CD4-positive, CD25-positive, alpha-beta regulatory T cell (primary cell): ENCODE results near the gene EFHC1. TPM values are rescaled to one million over a fixed set of nuclear protein-coding genes. Genes with fewer than 3 reads are reported as not detected.
"Not testable (repeated sequence)": the region's sequence is repeated elsewhere in the genome, so short reads cannot be mapped to it uniquely, and the experiment has no call there.

ENCODE experiments used
- ATAC-seq, 2 donors: fragments of 150-1000 bp; cut with Tn5 transposase; one replicate each; pipeline ENCODE4 v1.10.0; 2021; ENCODE audit warnings: low read depth in 2 of 2, moderate number of reproducible peaks in 2 of 2, moderate library complexity in 1 of 2
- DNase-seq, 3 donors: peaks; one replicate each; pipeline versions ENCODE4 v3.0.0 to v3.0.0-alpha.2; 2012 to 2022; ENCODE audit warnings: mixed read lengths in 1 of 3
- H3K27ac ChIP-seq: one replicate; pipeline ENCODE4 v1.7.0; 2013; ENCODE audit warnings: mild to moderate bottlenecking, low read length; ENCODE audit not compliant: insufficient read depth, poor library complexity, severe bottlenecking
- H3K27me3 ChIP-seq: one replicate; pipeline ENCODE4 v1.7.0; 2013; ENCODE audit warnings: low read length; ENCODE audit not compliant: control insufficient read depth, insufficient read depth
- H3K36me3 ChIP-seq: one replicate; pipeline ENCODE4 v1.7.0; 2013; ENCODE audit warnings: mild to moderate bottlenecking, low read length, moderate library complexity; ENCODE audit not compliant: control insufficient read depth, insufficient read depth
- H3K4me1 ChIP-seq: 2 replicates; pipeline ENCODE4 v1.7.0; 2013; ENCODE audit warnings: mild to moderate bottlenecking, low read length; ENCODE audit not compliant: insufficient read depth, control insufficient read depth, poor library complexity, severe bottlenecking
- H3K4me3 ChIP-seq: one replicate; pipeline ENCODE4 v1.7.0; 2013; ENCODE audit warnings: low read depth, mild to moderate bottlenecking, low read length, moderate library complexity
- H3K9me3 ChIP-seq, 2 experiments: 1 replicate in 1 of 2; 2 replicates in 1 of 2; pipeline ENCODE4 v1.7.0; 2013; ENCODE audit warnings: low read length in 2 of 2, mild to moderate bottlenecking in 1 of 2, moderate library complexity in 1 of 2; ENCODE audit not compliant: control insufficient read depth in 2 of 2
- H3K27ac Mint-ChIP-seq, 3 donors: one replicate each; pipeline ENCODE4 v1.8.0; 2020 to 2022; ENCODE audit warnings: mild to moderate bottlenecking in 3 of 3, mixed read lengths in 3 of 3, moderate library complexity in 2 of 3
- H3K27me3 Mint-ChIP-seq: one replicate; pipeline ENCODE4 v1.8.0; 2022; ENCODE audit warnings: mild to moderate bottlenecking, mixed read lengths
- H3K36me3 Mint-ChIP-seq: one replicate; pipeline ENCODE4 v1.8.0; 2020; ENCODE audit warnings: mixed read lengths
- H3K4me1 Mint-ChIP-seq, 4 donors: one replicate each; pipeline ENCODE4 v1.8.0; 2020 to 2022; ENCODE audit warnings: mixed read lengths in 4 of 4, mild to moderate bottlenecking in 1 of 4
- H3K4me3 Mint-ChIP-seq, 4 donors: one replicate each; pipeline ENCODE4 v1.8.0; 2020 to 2022; ENCODE audit warnings: mild to moderate bottlenecking in 4 of 4, mixed read lengths in 4 of 4, moderate library complexity in 3 of 4
- H3K9me3 Mint-ChIP-seq, 7 donors: one replicate each; pipeline ENCODE4 v1.8.0; 2020 to 2022; ENCODE audit warnings: mixed read lengths in 7 of 7, mild to moderate bottlenecking in 3 of 7, moderate library complexity in 2 of 7
- polyA plus RNA-seq, 4 donors: library from polyadenylated mRNA; unstranded; fragments of 300-500 nt; fragmentation: Illumina TruSeq; gene quantifications; one replicate each; pipeline ENCODE4 v1.2.3, GENCODE V29; 2021
- total RNA-seq: library from RNA; stranded (reverse); gene quantifications from one replicate; pipeline ENCODE4 v1.2.3, GENCODE V29; 2022

Gene EFHC1
- total and polyA plus RNA-seq, 5 donors from 2014 or later = 0.32 to 4.4 (median 2.1) TPM; not detected in 1

DNA sequence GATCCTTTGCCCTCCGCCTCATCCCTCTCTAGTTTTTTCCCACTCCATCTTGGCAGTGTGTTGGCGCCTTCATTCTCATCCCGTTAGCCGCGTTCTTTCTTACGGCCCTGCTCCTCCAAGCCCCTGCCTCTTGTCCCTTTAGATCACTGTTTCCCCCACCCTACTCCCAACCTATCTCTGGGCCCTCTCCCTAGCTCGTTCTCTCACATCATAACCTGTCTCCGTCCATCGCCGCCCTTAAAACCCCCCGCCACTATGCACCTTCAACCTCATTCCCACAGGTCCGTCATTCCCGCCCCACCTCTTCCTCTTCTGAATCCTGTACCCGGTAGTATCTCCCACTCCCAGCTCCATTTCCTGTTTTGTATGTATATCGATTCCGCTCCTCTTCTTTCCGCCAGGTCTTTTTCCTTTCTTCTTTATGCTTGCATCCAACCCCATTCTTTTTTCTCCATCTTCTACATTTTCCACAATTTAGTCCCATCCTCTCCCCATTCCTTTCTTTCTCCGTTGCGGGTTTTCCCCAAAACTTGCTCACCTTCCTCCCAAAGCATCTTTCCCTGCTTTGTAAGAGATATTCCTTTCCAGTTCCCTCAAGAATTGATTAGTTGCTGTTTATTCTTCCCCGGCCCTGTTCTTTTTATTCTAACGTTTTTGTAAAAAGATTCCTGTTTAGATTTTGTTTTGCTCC, 671 bp downstream of the EFHC1 start:
- H3K4me1 ChIP-seq = peaks cover 7% of the 10 kb centered on the region
- no peaks in the 10 kb centered on the region for H3K9me3 ChIP-seq
- H3K27me3 ChIP-seq = peaks cover 4% of the 10 kb centered on the region
- peak overlapping the region; percentile 66 for H3K27ac ChIP-seq
- Mint-ChIP-seq H3K9me3 (no peaks in the 10 kb centered on the region), H3K36me3 (no peaks in the 10 kb centered on the region), H3K27ac (no peak overlapping the region), H3K27me3 (peaks cover 12% of the 10 kb centered on the region), H3K4me3 (no peak overlapping the region), H3K4me1 (peaks cover 0 to 12% (median 7%) of the 10 kb centered on the region in 4 donors)
- no peak for DNase-seq
- peak overlapping the region; percentile 91 for H3K4me3 ChIP-seq
- H3K36me3 ChIP-seq = no peaks in the 10 kb centered on the region
- no peak for ATAC-seq

DNA sequence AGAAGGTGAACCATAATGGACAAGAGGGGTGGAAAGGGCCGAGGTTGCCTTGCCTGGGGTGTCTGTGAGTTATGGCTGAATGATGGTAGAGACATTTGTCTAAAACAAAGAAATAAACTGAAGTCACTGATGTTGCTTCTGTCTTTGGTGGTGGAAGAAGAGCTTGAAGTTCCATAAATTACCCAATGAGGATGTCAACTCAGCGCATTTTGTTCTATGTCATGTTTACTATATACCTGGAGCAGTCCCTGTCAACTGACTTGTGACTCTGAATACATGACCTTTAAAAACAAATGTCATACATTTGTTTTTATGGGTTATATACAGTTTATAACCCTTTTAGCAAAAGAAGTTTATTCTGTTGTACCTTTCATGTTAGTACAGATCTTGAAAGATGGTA, 2.0 kb downstream of the EFHC1 start:
- Histone ChIP-seq H3K27me3 (peaks cover 4% of the 10 kb centered on the region), H3K27ac (no peak overlapping the region), H3K36me3 (no peaks in the 10 kb centered on the region), H3K9me3 (no peaks in the 10 kb centered on the region), H3K4me3 (no peak overlapping the region), H3K4me1 (peaks cover 7% of the 10 kb centered on the region)
- Mint-ChIP-seq H3K9me3 (no peaks in the 10 kb centered on the region), H3K4me3 (no peak overlapping the region), H3K27ac (no peak overlapping the region), H3K36me3 (no peaks in the 10 kb centered on the region), H3K27me3 (peaks cover 5% of the 10 kb centered on the region), H3K4me1 (peaks cover 0 to 5% (median 2%) of the 10 kb centered on the region in 4 donors)
- DNase-seq (no peak), ATAC-seq (no peak)

DNA sequence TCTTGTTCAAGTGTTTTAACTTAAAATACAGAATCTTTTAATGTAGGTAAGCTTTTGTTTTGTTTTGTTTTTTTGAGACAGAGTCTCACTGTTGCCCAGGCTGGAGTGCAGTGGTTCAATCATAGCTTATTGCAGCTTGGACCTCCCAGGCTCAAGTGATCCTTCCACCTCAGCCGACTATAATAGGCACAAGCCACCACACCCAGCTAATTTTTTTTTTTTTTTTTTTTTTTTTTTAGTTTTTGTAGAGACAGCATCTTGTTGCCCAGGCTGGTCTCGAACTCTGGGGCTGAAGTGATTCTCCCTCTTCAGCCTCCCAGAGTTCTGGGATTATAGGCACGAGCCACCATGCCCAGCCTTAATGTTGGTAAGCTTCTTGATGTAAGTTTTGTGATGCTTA, 3.3 kb downstream of the EFHC1 start:
- H3K27me3 ChIP-seq = peaks cover 4% of the 10 kb centered on the region
- Mint-ChIP-seq H3K27me3 (peaks cover 5% of the 10 kb centered on the region), H3K9me3 (no peaks in the 10 kb centered on the region), H3K36me3 (no peaks in the 10 kb centered on the region), H3K4me3 (no peak overlapping the region), H3K4me1 (peaks cover 0 to 4% (median 0%) of the 10 kb centered on the region in 4 donors), H3K27ac (no peak overlapping the region)
- no peak overlapping the region for H3K4me3 ChIP-seq
- DNase-seq = no peak
- peaks cover 7% of the 10 kb centered on the region for H3K4me1 ChIP-seq
- no peak overlapping the region for H3K27ac ChIP-seq
- no peaks in the 10 kb centered on the region for H3K9me3 ChIP-seq
- no peak for ATAC-seq
- no peaks in the 10 kb centered on the region for H3K36me3 ChIP-seq

DNA sequence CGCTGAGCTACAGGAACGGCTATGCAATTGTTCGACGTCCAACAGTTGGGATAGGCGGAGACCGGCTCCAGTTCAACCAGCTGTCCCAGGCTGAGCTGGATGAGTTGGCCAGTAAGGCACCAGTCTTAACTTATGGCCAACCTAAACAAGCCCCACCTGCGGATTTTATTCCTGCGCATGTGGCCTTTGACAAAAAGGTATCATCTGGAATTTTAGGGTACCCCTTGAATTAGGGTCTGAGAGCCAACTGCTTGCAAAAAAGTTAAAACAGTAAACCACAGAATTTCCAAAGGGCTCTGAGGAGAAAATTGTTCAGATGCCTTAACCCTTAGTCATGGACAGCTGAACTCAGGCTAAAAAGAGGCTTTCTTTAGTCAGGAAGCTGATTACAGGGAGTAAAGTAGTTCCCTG, 3.8 kb downstream of the EFHC1 start:
- DNase-seq (no peak), ATAC-seq (no peak)
- no peak overlapping the region for H3K4me3 Mint-ChIP-seq
- H3K27me3 ChIP-seq = peaks cover 4% of the 10 kb centered on the region
- no peaks in the 10 kb centered on the region for H3K4me1 Mint-ChIP-seq
- peaks cover 5% of the 10 kb centered on the region for H3K27me3 Mint-ChIP-seq
- H3K36me3 ChIP-seq = no peaks in the 10 kb centered on the region
- peaks cover 7% of the 10 kb centered on the region for H3K4me1 ChIP-seq
- H3K9me3 Mint-ChIP-seq = no peaks in the 10 kb centered on the region
- H3K27ac Mint-ChIP-seq = no peak overlapping the region
- H3K27ac ChIP-seq = no peak overlapping the region
- no peak overlapping the region for H3K4me3 ChIP-seq
- no peaks in the 10 kb centered on the region for H3K9me3 ChIP-seq
- H3K36me3 Mint-ChIP-seq = no peaks in the 10 kb centered on the region

DNA sequence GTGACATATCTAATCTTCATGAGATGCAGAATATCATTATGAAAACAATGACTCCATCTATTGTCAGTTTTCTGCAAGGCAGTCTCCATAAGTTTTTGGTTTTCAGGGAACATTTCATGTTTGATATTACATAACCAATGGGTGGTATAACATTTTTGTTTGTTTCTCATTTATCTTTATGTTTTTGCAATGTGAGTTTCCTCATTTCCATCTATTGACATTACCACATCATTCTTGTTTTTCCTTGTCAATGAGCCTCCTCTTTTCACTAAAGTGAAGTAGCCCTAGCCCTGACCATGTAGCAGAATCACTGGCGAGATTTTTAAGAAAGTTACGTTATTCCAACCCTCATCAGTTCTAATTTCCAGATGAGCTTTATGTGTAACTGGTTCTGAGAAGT, 4.4 kb downstream of the EFHC1 start:
- Mint-ChIP-seq H3K4me3 (no peak overlapping the region), H3K4me1 (no peaks in the 10 kb centered on the region), H3K36me3 (no peaks in the 10 kb centered on the region), H3K27me3 (peaks cover 5% of the 10 kb centered on the region), H3K27ac (no peak overlapping the region), H3K9me3 (no peaks in the 10 kb centered on the region)
- DNase-seq (no peak), ATAC-seq (no peak)
- Histone ChIP-seq H3K27ac (no peak overlapping the region), H3K9me3 (no peaks in the 10 kb centered on the region), H3K4me3 (no peak overlapping the region), H3K36me3 (no peaks in the 10 kb centered on the region), H3K4me1 (peaks cover 7% of the 10 kb centered on the region), H3K27me3 (peaks cover 4% of the 10 kb centered on the region)

DNA sequence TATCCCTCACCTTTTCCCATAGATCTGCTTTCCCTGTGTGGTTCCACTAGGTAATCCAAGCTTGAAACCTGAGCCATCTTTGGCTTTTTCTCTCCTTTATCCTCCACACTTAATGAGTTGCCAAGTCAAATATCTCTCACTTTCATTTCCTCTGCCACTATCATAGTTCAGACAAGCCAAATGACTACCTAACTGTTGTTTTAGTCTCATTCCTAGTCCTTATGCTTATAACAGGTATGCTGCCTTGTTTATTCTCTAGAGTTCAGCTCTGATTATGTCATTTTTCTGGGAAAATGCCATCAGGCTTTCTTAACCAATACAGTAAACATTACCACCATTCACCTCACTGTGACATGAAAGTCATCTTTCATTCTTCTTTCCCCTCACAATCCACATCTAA, 6.5 kb downstream of the EFHC1 start:
- DNase-seq = no peak
- no peaks in the 10 kb centered on the region for H3K9me3 ChIP-seq
- peaks cover 14% of the 10 kb centered on the region for H3K27me3 Mint-ChIP-seq
- H3K27ac ChIP-seq = no peak overlapping the region
- peaks cover 3% of the 10 kb centered on the region for H3K36me3 Mint-ChIP-seq
- H3K4me1 ChIP-seq = no peaks in the 10 kb centered on the region
- H3K27ac Mint-ChIP-seq = no peak overlapping the region
- no peak overlapping the region for H3K4me3 ChIP-seq
- peaks cover 0 to 2% (median 0%) of the 10 kb centered on the region in 7 donors for H3K9me3 Mint-ChIP-seq
- H3K4me3 Mint-ChIP-seq = no peak overlapping the region
- H3K27me3 ChIP-seq = peaks cover 2% of the 10 kb centered on the region
- H3K36me3 ChIP-seq = no peaks in the 10 kb centered on the region
- ATAC-seq = no peak
- peaks cover 0 to 6% (median 3%) of the 10 kb centered on the region in 4 donors for H3K4me1 Mint-ChIP-seq

DNA sequence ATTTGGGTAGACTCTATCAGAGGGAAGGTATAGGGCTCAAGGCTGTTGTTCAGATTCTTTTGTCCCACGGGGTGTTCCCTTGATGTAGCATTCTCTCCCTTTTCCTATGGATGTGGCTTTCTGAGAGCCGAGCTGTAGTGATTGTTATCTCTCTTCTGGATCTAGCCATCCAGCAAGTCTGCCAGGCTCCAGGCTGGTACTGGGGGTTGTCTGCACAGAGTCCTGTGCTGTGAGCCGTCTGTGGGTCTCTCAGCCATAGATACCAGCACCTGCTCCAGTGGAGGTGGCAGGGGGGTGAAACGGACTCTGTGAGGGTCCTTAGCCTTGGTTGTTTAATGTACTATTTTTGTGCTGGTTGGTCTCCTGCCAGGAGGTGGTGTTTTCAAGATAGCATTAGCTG, 13.2 kb downstream of the EFHC1 start:
- ATAC-seq, H3K36me3 ChIP-seq, H3K4me3 ChIP-seq, H3K27me3 ChIP-seq, H3K4me1 Mint-ChIP-seq, H3K9me3 Mint-ChIP-seq, DNase-seq, H3K4me3 Mint-ChIP-seq, H3K9me3 ChIP-seq, H3K27ac ChIP-seq, H3K4me1 ChIP-seq: not testable (repeated sequence)
- Mint-ChIP-seq H3K36me3 (peaks cover 12% of the 10 kb centered on the region), H3K27ac (peak overlapping the region in 2 of 3 donors; percentile 3 to 9), H3K27me3 (peaks cover 15% of the 10 kb centered on the region)

DNA sequence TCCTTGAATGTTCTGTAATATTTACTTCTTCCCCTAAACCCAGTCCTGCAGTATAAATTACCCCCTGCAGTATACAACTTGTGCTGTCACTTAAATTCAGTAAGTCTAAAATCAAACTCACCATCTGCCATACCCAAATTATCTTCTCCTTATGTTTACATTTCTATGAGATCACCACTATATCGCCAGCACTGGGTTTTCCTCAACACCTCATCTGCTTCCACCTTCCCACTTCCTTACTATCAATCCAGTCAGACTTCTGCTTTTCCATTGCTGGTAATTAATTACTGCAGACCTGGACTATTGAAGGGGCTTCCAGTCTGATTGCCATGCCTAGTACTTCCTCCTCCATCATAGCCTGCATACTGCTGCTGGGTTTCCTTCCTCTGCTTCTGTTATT, 15.2 kb downstream of the EFHC1 start:
- DNase-seq (no peak), ATAC-seq (no peak)
- Histone ChIP-seq H3K4me3 (no peak overlapping the region), H3K36me3 (no peaks in the 10 kb centered on the region), H3K27me3 (no peaks in the 10 kb centered on the region), H3K9me3 (no peaks in the 10 kb centered on the region), H3K27ac (no peak overlapping the region), H3K4me1 (no peaks in the 10 kb centered on the region)
- Mint-ChIP-seq H3K27me3 (peaks cover 9% of the 10 kb centered on the region), H3K4me3 (no peak overlapping the region), H3K36me3 (peaks cover 12% of the 10 kb centered on the region), H3K9me3 (peaks cover 0 to 1% (median 0%) of the 10 kb centered on the region in 7 donors), H3K27ac (no peak overlapping the region), H3K4me1 (peaks cover 0 to 6% (median 3%) of the 10 kb centered on the region in 4 donors)
